NCI-H510A (cell line): Measurements from ENCODE around the gene CCDC124.

Source experiments
- DNase-seq: peaks from one replicate; lab custom pipeline; 2025; lab: John Stamatoyannopoulos, UW

Gene CCDC124

DNA sequence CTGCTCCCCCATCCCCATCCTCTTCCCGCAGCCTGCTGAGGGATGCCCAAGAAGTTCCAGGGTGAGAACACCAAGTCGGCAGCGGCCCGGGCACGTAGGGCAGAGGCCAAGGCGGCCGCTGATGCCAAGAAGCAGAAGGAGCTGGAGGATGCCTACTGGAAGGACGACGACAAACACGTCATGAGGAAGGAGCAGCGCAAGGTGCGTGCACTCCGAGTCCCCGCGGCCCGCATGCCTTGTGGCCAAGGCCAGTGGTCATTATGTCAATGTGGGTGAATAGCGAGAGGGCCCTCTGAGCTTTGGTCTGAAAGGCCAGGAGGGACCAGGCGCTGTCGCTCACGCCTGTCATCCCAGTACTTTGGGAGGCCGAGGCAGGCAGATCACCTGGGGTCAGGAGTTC lies 3.6 kb downstream of the CCDC124 start:
- no peak for DNase-seq

DNA sequence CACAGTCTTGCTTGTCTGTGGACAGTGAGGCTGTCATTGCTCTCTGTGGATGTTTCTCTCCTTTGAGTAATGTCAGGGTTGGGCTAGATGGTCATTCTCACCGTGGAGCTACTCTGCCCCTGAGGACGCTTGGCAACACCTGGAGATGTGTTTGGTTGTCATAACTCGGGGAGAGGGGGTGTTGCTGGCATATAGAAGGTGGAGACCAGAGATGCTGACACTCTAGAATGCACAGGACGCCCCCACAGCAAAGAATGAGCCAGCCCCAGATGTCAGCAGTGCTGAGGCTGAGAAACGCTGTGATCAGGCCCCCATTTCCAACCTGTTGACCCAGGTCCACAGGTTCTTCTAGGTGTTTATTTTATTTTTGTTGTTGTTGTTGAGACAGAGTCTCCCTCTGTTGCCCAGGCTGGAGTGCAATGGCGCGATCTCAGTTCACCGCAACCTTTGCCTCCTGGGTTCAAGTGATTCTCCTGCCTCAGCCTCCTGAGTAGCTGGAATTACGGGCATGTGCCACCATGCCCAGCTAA lies 4.6 kb downstream of the CCDC124 start:
- DNase-seq = no peak

DNA sequence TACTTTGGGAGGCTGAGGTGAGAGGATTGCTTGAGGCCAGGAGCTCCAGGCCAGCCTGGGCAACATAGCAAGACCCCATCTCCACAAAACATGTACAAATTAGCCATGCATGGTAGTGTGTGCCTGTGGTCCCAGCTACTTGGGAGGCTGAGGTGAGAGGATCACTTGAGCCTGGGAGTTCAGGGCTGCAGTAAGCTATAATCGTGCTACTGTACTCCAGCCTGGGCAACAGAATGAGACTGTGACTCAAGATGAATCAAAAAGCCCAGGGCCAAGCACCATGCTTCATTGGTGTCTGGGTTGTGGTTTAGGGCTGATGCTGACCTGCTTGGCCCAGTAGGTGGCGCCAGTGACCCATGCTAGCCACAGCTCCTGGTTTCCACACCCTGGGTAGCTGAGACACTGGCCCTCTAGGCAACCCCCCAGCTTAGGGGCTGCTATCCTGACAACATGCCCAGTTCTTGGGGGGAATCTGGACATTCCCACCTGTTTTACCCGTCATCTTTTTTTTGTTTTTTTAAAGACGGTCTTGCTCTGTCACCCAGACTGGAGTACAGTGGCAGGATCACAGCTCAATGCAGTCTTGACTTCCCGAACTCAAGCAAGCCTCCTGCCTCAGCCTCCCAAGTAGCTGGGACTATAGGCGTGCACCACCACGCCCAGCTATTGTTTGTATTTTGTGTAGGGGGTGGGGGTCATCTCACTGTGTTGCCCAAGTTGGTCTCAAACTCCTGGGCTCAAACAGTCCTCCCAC lies 5.5 kb downstream of the CCDC124 start:
- no peak for DNase-seq

DNA sequence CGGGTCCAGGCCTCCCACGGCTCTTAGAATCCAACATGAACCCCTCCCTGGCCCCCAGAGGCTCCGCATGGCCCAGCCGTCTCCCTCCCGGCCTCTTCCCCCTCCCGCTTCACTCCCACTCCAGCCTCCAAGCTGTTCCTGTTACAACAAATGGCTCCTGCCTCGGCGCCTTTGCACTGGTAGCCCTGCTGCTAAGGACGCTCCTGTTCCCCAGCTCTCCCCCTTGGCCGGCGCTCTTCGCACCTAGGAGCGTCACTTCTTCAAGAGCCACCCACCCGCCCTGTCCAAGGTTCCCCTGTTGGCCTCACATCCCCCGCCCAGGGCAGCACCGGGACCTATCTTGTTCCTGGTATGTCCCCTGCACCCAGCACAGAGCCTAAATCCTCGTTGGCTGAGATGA lies 9.4 kb downstream of the CCDC124 start:
- no peak for DNase-seq

DNA sequence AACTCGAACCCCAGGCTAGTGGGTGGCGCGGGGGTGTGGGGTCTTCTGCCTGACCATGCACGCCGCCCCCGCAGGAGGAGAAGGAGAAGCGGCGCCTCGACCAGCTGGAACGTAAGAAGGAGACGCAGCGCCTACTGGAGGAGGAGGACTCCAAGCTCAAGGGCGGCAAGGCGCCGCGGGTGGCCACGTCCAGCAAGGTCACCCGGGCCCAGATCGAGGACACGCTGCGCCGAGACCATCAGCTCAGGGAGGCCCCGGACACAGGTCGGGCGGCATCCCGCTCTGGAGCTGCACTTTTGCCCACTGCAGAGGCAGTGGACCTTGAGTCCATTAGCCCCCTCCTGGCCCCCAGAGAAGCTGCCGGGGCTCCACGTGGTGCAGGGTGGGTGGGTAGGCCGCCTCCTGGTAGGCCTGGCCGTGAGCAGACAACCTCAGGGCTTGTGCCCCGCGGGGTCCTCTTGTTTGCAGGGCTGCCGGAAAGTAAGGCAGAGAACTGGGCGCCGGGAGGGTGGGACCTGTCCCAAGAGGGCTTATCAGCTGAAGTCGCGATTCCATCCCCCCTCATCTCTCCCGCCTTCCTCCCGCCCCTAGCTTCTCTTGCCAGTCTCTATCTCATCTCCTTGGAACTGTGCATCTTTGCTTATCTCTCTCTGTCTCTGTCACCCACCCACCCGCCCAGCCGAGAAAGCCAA lies 9.9 kb downstream of the CCDC124 start:
- no peak for DNase-seq

DNA sequence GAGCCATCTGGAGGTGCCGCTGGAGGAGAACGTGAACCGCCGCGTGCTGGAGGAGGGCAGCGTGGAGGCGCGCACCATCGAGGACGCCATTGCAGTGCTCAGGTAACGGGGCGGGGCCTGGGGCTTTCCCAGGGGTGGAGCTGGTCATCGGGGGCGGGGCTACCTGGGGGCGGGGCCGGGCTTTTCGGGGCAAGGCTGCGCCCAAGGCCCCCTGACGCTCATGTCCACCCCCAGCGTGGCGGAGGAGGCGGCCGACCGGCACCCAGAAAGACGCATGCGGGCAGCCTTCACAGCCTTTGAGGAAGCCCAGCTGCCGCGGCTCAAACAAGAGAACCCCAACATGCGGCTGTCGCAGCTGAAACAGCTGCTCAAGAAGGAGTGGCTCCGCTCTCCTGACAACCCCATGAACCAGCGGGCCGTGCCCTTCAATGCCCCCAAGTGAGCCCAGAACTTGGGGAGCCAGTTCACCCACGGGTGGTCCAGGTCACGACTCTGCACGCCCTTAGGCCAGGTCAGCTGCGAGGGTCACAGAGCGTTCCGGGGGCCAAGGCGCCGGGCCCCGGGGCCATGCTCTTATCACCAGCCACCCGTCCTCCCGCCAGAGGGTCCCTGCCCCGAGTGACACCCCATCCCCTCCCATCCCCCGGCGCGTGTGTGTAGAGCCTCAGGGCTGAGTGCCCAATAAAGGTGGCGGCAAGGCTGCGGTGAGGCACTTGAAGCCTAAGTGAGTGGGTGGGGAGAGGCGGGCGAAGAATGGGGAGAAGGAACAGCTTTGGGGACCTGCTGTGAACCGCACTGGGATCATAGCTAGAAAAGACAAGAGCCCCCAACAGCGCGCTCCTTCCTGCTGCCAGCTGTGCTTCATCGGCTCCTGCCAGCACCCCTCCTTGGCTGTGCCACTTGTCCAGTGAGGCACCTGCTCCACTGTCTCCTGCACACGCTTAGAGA lies 10.7 kb downstream of the CCDC124 start:
- DNase-seq = no peak

DNA sequence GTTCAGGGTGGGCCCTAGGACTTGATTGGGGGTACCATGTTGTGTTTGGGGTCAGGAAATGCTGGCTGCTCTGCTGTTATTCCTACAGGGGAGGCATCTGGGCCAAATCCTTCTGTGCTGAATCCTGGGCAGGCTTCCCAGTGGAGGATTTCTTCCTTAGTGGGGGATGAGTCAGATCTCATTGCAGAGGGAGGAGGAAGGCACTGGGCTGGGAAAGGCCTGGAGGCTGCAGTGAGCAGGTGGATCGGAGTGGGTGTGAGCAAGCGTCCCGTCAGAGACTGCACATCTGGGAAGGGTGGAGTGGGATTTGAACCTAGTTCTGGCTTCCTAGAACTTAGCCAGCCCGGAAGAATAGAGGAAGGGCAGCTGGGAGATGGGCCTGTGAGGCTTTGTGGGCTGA lies 11.5 kb downstream of the CCDC124 start:
- DNase-seq = no peak

DNA sequence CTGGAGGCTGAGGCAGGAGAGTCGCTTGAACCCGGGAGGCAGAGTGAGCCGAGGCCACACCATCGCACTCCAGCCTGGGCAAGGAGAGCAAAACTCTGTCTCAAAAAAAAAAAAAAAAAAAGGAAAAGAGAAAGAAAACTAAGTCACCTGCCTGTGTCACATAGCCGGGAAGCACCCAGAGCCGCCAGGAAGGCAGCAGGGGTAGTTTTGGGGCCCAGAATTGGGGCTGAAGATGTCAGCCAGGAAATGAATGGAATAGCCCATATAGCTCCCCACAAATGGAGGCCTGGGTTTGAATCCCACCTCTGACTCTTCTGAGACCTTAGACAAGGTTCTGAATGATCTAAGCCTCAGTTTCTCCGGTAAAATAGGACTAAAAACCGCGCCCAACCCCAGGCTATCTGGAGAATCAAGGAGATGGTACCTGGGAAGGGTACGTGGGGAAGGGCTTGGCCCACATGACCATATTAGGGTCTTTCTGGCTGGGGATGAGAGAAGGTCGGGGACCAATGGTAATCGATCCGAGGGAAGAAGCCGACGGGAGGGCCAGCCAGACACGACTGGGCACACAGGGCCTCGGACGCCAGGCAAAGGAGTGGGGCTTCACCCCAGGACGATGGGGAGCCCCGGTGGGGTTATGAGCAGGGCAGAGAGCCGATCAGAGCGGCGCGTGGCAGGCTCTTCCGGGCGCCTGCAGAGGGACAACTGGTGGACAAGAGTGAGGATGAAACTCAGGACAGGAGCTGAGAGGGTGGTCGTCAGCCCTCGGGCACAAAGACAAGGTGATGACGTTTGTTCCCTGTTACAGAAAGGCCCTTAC lies 14.4 kb downstream of the CCDC124 start:
- no peak for DNase-seq

DNA sequence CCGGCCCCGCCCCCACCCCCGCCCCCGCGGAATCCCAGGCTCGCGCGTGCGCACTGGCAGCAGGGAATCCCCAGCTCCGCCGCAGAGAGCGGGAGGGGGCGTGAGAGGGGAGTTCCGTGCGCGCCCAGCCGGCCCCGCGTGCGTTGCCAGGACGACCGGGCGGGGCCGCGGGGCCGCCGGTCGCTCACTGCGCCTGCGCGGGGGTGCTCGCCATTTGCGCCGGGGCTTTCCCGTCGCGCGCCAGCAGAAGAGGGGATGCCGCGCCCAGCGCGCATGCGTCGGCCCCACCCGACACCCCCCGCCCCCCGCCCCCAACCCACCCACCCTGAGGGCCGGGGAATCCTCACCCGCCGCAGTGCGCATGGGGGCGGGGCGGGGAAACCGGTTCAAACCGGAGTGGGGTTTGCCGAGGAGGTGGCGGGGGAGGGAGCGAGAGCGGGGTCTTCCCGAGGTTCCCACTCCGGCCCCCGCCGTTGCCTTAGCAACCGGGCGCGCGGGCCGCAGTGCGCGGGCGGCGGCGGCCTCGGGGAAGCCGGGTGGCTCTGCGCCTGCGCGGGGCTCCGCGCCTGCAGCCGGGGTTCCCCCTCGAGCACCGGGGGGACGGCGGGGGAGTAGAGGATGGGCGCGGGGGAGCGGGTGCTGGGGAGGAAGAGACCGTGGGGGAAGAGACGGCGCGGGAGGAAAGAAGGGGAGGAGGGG lies 15.1 kb downstream of the CCDC124 start:
- peak; percentile 98 for DNase-seq

DNA sequence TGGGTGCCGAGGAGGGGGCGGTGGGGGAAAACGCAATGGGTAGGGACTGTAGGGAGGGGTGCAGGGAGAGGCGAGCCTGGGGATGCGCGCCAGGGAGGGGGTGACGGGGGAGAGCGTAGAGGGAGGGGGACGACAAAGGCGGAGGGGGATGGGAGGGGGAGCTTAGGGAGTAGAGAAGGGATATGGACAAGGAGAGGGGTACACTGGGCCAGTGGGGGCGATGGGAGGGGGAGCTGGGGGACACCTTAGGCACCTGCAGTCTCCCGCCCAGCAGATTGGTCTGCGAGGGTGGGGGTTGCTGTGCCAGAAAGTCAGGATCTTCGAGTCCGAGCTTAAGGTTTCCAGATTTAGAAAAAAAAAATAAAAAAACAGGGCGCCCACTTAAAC lies 15.7 kb downstream of the CCDC124 start:
- no peak for DNase-seq

DNA sequence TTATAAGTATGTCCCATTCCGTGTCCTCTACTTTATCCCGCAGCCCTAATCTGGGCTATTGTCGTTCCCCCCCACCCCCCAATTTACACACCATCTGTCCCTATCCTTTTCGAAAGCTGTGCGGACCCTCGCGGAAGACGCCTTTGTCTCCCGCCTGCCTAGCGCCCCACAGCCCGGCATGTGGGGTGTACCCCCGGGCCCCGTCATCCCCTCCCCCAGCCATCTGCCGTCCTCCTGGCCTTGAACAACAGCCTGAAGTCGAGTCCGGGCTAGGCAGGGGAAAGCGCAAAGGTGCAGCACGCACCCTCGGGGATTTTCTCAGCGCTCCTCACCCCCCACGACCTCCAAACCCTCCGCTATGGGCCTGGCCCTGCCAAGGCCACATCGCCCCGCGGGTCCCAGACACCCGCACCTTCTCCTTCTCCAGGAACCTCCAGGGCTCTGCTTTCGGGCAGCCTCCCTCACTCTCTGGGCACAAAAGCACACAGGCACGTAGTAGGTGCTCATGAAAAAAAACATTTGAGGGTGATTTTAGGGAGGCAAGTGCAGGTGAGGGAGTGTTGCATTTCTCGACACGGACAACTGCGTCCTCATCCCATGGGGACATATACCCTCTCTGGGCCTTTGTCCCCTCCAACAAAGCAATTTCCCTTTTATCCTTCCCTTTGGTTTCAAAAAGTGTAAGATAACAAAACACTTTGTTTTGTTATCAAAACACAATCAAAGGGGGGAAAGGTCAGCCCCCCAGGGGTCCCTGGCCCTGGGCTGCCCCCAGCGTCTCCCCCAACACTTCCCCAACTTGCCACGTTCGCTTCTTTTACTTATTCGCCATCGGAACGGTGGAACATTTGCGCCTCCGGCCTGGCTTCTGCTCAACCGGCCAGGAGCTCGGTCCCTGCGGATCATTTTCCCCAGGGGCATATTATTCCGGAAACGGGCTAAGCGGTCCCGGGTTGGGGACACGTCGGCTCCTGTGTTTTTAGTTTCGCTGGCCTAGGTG lies 16.4 kb downstream of the CCDC124 start:
- DNase-seq = no peak

DNA sequence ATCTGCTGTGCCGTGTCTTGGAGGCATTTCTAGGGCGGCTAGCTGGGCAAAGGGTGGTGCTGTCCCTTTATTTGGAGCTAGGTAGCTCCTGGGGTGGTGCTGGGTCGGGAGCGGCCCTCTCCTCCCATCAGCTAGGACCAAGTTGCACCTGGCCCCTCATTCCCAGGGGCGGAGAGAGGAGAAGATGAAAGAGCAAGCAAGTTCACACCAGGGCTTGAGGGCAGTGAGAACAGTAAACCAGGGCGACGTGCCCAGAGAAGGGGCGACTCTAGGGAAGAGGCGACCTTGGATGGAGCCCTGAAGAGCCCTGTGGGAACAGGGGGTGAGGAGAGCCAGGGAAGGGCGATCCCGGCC lies 17.1 kb downstream of the CCDC124 start:
- peak; percentile 57 for DNase-seq

DNA sequence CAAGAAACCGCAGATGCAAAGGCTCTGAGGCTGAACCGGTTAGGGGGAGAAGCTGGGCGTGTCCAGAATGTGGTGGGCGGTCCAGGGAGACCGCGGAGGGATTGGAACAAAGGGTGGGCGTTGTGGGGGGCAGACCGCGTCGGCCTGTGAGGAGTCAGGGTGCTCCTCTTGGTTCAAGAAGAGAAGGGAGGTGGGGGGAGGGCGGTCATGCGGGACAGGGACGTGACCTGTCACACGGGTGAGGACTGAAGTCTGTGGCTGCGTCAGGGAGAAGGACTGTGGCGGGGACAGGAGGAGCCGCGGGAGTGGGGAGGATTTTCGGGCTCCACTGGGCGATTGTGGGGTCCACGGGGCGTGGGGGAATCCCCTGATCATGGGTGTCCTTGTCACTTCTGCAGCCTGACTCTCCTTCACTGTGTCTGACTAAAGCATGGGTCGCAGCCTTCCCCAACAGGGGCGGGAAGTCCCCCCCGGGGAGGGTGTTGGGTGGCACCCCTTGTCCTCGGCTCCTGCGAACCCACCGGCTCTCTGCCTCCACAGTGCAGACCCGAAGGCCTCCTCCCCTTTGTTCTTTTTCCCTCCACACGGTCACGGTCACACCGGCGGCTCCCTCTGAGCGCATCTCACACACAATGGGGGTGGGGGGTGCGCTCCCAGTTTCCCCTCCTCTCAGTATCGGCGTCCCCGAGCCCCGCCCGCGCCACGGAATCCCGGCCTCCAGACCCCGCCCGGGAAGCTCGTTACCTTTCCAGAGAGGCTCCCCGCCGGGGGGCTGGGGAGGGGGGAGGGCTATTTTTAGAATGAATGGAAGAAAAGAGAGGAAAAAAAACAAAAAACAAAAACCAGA lies 17.7 kb downstream of the CCDC124 start:
- DNase-seq = no peak

DNA sequence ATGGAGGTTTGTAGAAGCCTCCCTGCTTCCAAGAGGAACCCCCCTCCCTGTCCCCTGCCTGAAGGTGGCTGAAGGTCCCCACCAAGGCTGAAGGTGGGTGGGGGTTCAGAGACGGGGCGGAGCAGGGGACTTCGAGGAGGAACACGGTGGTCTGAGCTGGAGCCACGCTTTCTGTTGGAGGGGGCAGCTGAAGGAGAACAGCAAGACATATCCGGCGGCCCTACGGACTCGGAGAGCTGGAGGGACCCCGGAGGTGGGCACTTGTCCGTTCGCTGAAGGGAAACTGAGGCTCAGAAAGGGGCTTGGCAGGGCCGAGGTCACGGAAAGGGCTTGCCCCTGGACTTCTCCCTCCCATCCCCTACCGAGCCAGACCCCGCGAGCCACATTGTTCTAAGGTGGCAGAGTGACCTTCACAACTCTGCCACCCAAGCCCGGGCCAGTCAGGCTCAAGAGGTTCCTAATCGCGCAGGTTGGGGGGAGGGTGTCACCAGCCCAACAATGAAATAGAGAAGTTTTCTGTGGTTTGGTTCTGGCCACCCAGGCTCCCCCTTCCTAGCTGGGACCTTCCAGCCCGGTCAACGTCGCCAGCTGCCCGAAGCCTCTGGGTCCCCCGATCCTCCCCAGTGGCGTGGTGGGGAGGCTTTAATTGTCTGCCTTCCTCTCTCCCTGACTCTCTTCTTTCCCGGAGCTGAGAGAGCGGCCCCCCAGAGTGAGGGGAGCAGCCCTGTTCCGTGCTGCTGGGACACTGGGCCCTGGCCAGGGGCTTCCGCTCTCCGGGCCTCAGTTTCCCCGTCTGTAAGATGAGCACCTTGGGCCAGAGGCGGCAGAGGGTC lies 18.6 kb downstream of the CCDC124 start:
- no peak for DNase-seq

DNA sequence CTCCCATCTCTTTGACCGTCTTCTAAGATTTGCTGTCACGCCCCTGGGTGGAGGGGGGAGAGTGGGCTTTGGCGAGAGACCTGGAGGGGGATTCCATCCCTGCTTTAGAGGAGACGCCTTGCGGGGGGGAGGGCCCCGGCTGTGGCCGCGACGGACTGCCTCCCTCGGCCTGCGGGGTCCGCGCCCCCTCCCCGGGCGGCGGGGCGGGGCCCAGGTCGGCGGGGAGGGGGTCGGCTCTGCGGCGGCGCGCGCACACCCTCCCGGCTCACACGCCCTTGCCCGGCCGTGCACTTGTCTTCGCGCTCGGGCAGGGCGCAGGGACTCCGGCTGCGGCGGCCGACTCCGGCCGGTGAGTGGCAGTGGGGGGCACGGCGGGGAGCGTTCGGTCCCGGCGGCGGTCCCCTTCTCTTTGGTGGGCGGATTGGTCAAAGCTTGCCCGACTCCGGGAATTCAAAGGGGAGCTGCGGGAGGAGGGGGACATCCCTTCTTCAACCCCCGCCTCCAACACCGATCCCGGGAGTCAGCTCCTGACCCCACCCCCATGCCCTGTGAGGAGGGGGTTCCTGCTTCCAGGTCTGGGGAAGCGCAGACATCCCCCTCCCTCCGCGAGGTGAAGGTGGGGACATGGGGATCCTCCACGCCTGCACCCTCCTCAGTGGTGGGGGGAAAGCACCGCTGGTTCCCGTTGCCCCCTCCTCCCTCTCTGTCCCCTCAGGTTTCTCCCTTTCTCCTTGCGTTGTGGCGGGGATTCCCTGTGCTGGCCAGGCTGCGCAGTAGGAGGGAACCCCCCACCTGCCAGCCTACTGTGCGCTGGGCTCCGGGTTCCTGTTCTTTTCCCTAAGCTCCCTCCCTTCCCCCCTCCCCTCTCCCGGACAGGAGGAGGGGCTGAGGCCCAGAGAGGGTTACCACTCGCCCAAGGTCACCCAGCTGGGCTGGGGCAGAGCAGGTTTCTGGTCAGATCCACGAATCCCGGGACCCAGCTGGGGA lies 19.5 kb downstream of the CCDC124 start:
- DNase-seq = no peak

DNA sequence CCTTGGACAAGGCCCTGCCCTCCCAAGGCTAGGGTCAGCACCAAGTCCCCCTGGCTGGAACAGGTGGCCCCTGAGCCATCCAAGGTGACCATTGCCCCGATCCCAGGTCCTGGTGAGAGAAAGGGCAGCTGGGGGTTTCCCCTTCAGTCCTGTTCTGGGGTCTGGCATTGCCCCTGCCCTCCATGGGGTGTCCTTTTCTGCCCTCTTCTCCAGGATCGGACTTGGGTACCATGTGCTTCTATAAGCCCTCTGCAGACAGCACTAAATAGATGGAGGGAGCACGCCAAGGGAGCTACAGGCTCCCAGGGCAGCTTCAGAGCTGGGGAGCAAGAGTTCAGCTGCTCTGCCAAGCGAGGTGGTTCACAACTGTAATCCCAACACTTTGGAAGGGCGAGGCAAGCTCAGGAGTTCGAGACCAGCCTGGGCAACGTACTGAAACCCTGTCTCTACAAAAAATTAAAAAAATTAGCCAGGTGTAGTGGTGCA lies 20.5 kb downstream of the CCDC124 start:
- no peak for DNase-seq
